GM21526 (cell line): Measurements from ENCODE around the gene GDAP1L1.
A peak's percentile ranks its signal among the peaks of the same experiment; 100 is the strongest.
"Not testable (repeated sequence)": the region's sequence is repeated elsewhere in the genome, so short reads cannot be mapped to it uniquely, and the experiment has no call there.

Source experiments
- ATAC-seq: cut with Tn5 transposase; IDR thresholded peaks from one replicate; pipeline ENCODE4 v1.9.1; 2021; ENCODE audit warnings: moderate library complexity; ENCODE audit not compliant: unreplicated experiment, low FRiP score

Gene GDAP1L1

GRCh38 chr20:44299011-44299535, 52.0 kb downstream of the GDAP1L1 start:
- not testable (repeated sequence) for ATAC-seq

DNA sequence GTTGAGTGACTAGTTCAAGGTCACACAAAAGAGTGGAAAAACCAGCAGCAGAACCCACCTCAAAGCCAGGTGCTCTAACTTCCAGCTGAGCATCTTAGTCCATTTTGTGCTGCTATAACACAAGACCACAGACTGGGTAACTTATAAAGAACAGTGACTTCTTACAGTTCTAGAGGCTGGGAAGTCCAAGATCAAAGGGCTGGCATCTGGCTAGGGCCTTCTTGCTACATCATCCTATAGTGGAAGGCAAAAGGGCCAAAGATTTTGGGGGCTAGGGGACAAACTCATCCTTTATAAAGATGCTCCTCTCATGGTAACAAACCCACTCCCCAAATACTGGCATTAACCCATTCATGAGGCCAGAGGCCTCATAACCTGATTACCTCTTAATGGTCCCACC, 54.2 kb downstream of the GDAP1L1 start:
- no peak for ATAC-seq

GRCh38 chr20:44302026-44302669, 55.0 kb downstream of the GDAP1L1 start:
- ATAC-seq, result no peak

DNA sequence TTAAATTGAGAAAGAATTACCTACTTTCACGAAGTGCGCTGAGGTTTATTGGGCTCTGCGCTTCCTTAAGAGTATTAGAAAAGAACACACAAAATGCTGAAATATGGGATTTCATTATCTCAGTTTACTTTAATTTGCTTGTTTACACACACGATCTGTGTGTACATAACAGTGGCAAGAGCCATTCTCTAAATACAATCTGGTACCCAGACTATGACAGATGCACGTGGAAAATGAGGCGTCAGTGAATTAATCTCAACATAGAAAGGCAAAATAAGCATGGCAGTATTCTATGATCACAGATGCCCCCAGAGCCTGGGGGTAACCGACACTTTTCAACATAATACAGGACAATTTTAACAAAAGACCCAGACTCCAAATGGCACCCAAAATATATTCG, 55.6 kb downstream of the GDAP1L1 start:
- ATAC-seq, result no peak

DNA sequence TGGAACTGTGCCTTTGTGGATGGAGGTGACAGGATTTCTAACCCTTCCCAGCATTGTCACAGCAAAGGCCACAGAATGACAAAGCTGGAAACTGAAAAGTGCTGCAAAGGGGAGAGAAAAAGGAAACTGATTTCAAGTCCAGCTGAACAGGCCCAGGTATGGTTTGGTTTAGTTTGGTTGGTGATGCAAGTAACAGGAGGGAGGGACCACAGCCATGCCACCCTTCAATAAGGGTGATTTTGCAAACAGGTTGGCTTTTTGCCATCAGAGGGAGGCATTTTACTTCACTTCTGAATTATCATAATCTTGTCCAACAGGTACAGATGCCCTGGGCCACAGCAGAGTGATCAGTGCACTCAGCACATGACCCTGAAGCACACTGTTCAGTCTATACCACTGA, 57.3 kb downstream of the GDAP1L1 start:
- ATAC-seq, result no peak

DNA sequence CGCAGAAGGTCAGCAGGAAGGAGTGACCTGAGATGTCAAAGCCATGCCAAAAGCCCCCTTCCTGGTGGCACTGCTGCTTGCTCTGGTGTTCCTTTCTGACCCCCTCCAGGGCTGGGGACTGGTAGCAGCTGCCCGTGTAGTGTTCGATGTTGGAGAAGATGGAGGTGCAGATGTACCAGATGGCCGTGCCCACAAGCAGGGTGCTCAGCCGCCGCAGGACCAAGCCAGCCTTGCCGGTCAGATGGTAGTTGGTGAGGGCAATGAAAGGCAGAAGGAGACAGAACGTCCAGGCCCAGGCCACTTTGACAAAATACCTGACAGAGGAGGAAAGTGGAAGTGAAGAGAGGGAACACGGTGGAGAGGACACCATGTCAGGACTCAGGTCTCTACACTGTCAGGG, 59.8 kb downstream of the GDAP1L1 start:
- ATAC-seq, result no peak

DNA sequence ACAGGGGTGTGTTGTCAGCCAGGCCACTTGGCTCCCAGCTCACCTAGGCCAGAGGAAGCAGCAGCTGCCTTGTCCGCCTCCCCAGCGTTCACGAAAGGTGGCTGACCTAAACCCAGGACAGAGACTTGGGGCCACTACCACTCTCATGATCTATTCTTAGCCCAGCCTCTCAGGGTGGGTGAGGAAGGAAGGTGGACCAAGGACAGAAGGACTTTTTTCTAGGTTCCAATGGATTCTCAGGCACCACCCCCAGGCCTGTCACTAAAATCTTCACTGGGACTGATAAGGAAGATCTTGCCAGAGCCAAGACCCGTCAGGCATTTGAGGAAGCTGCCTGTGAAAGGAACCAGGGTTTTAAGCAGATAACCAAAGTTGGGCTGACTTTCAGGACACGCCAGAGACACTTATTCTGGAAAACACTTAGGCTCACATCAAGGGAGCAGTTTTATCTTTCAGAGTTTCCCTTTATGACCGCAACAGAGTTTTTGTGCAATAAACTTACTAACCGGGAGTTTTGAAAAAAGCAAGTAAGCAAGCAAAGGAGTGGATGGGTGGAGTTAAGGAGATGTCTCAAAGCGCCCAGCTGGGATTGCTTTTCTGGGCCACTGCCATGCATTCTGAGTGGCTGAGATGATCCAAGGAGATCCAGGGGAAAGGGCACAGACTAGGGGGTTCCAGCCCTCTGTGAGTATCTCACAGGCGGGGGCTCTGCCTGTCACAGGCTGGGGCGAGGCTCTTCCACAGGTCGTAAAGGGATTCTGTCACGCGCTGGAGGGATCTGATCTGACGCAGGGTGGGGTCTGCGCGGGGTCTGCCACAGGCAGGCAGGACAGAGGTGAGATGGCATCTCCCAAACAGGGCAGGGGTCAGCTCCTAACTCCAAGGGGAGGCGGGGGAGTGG, 62.9 kb downstream of the GDAP1L1 start:
- peak; percentile 14 for ATAC-seq

DNA sequence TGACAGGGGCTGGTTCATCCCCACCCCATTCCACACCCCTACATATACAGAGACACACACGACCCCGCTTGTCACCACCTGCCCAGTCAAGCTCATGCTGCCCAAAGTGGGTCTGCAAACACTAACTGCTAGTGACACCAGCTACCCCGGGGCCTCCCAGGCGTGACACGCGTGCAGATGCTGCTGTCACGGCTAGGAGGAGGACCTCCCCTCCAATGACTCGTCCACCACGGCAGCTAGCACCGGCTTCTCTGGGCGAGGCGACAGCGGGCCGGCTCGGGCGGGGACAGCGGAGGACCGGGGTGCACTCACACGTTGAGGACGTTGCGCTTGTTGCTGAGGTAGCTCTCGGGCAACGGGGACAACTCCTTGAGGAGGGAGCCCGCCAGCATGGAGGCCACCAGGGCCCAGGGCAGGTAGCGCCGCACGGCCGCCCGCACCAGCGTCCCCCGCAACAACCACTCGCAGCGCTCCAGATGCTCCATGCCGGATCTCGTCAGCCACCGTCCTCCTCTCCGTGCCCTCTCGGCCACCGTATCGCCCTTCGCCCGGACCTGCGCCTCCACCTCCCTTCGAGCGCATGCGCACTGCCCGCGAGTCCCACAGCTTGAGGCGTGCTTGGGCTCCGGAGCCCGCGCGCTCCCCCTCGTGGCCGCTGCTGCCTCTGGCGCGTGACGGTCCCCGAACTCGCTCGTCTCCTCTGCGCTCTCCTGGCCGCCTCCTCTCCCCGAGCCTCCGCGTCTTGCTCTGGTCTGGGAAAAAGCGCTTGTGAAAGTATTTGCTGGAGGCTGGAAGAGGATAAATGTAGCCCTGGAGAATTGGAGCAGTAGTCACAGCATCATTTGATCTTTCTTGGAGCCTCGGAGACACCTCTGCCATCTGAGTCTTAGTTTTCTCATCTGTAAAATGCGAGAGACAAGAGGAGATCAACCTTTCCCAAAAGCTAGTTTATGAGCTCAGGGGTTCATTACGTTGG, 63.8 kb downstream of the GDAP1L1 start, which contains the start of gene FITM2:
Gene FITM2 (minus strand): TSS at position 539 of the 976 bp plus-strand sequence. CDS start 54 bp downstream, at position 485.
- ATAC-seq, result peak; percentile 75

GRCh38 chr20:44314870-44315269, 67.8 kb downstream of the GDAP1L1 start:
- ATAC-seq, result no peak

GRCh38 chr20:44319839-44320422, 72.8 kb downstream of the GDAP1L1 start:
- ATAC-seq, result no peak

DNA sequence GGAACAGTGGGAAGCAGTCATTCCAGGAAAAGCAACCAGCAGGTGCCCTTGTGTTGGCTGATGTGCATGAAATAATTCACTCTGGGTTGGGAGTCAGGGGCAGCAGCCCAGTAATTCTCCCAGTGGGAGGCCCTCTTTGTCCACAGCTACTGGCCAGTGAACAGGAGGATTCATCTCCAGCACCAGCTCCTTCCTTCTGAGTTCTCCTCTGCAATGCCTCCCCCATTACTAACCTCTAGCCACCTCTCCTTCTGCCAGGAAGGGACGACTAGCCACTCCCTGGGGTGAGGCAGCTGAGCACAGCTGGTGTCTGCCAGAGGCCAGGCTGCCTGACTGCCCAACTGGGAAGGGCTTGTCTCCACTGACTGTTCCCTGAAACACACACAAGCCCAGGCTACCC, 77.2 kb downstream of the GDAP1L1 start:
- ATAC-seq, result no peak

DNA sequence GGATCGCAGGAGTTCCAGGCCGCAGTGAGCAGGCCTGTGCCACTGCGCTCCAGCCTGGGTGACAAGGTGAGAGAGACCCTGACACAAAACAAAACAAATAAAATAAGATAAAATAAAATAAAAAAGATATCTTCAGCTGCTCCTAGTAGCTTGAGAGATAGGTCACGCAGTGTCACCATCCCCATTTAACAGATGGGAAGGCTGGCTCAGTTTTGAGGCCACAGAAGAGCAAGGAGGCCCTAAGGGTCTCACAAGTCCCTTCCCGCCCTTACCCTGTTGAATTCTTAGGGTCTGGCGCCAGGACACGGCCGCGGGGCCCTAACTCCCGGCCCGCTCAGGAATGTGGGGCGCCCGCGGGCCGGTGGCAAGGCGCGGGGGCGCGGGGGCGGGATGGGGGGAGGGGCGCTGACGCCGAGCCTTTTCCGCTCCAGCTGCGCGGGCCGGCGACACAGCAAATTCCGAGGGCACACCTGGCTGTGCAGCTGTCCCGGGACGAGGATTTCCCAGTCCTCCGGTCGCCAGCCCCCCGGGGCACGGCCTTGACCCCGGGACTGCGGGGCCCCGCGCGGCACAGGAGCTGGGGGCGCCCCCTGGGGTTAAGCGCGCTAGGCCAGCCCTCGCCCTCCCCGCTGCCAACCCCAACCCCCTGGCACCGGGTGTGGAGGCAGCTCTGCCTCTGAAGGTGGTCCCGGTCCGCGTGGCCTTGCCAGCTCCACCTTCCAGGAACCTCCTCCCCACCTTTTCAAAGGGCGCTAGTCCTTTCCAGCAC, 79.5 kb downstream of the GDAP1L1 start:
- ATAC-seq, result no peak

GRCh38 chr20:44327748-44328147, 80.6 kb downstream of the GDAP1L1 start:
- ATAC-seq, result not testable (repeated sequence)

- ATAC-seq, result no peak
These were observed 81.3 kb downstream of the GDAP1L1 start for GRCh38 chr20:44328428-44328827.
